Suprapubic skin (tissue), 4 donors: ENCODE measurements around the gene KLHL12. TPM values are rescaled to one million over a fixed set of nuclear protein-coding genes. Genes with fewer than 3 reads are reported as not detected.

Experiments used
- DNase-seq, 2 donors: peaks; one replicate each; pipeline ENCODE4 v3.0.0-alpha.2; 2019; ENCODE audit warnings: low spot score in 2 of 2
- H3K27ac ChIP-seq: fragments of 200-600 bp; sonication (generic); one replicate; pipeline ENCODE4 v1.5.1; 2019
- H3K27me3 ChIP-seq: fragments of 200-600 bp; sonication (generic); one replicate; pipeline ENCODE4 v1.5.1; 2019
- H3K36me3 ChIP-seq: fragments of 200-600 bp; sonication (generic); one replicate; pipeline ENCODE4 v1.5.1; 2019
- H3K4me1 ChIP-seq: fragments of 200-600 bp; sonication (generic); one replicate; pipeline ENCODE4 v1.5.1; 2019
- H3K4me3 ChIP-seq: fragments of 200-600 bp; sonication (generic); one replicate; pipeline ENCODE4 v1.5.1; 2019; ENCODE audit warnings: mild to moderate bottlenecking
- H3K9me3 ChIP-seq: fragments of 200-600 bp; sonication (generic); one replicate; pipeline ENCODE4 v1.5.1; 2019
- EP300 ChIP-seq: sonication (generic); formaldehyde crosslinking; IDR thresholded peaks from one replicate; pipeline ENCODE4 v1.6.1; 2017; ENCODE audit warnings: antibody characterized with exemption
- POLR2A ChIP-seq, 2 donors: fragments of 450-650 bp; IDR thresholded peaks; one replicate each; pipeline ENCODE4 v1.6.1; 2017; ENCODE audit warnings: antibody characterized with exemption in 2 of 2, mild to moderate bottlenecking in 2 of 2, moderate library complexity in 2 of 2
- POLR2AphosphoS5 ChIP-seq, 3 donors: sonication (generic); formaldehyde crosslinking; IDR thresholded peaks; one replicate each; pipeline ENCODE4 v1.6.1; 2017; ENCODE audit warnings: antibody characterized with exemption in 3 of 3
- WGBS: methylation state at CpG from one replicate; pipeline ENCODE4 v1.1.5; 2018; 5-methylcytosine and 5-hydroxymethylcytosine counted together
- total RNA-seq, 4 donors: library from RNA; depleted of rRNA; stranded (reverse); fragments of >200 nt; gene quantifications; one replicate each; pipeline ENCODE4 v1.1.0, GENCODE V29; 2016
- TF ChIP-seq, protein P1 (sequence below), 2 donors: fragments of 200-600 bp in 1 of 2; fragments of 450-650 bp in 1 of 2; sonication (generic) in 1 of 2; IDR thresholded peaks; one replicate each; pipeline ENCODE4 v1.5.1; 2016 to 2019; ENCODE audit warnings: antibody characterized with exemption in 2 of 2, mild to moderate bottlenecking in 1 of 2, moderate library complexity in 1 of 2

Gene KLHL12
- total RNA-seq, 4 donors from 2014 or later = 13.4 to 19.6 (median 15.1) TPM

DNA sequence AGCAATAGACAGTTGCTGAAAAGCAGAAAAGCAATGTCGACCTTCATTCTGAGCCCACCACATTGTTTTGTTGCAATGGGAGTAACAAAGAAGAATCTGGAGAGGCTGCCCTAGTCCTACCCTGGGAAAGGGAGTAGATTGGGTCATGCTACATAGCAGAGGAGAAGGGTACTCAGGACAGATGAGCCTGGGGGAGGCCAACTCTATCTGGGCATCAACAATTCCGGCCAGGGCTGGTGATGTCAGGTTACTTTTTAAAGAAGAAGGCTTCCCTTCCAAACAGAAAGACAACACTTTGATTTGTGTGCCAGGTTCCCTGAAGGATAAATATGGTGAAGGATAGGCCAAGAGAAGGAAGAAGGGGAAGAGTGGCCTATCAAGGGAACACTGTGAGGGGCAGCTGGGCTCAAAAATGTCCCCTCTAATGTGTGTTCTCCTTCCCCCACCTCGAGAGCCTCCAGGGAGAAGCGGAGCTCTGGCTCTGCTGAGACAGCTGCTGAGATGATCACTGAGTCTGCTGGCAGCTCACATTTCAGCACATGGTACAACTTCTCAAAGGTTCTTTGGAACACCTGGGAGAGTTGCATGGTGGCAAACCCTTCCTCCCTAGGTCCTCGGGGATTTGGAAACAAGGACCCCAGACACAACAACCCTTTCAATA, 34.3 kb upstream of the KLHL12 start:
- no peak for DNase-seq
- WGBS = 88% methylated on average over 5 of the region's 5 CpGs
- TF ChIP-seq EP300 (no peak), POLR2AphosphoS5 (IDR thresholded peaks at IDR 0.05) (no peak), POLR2A (IDR thresholded peaks at IDR 0.05) (no peak)
- TF ChIP-seq, protein P1, sequence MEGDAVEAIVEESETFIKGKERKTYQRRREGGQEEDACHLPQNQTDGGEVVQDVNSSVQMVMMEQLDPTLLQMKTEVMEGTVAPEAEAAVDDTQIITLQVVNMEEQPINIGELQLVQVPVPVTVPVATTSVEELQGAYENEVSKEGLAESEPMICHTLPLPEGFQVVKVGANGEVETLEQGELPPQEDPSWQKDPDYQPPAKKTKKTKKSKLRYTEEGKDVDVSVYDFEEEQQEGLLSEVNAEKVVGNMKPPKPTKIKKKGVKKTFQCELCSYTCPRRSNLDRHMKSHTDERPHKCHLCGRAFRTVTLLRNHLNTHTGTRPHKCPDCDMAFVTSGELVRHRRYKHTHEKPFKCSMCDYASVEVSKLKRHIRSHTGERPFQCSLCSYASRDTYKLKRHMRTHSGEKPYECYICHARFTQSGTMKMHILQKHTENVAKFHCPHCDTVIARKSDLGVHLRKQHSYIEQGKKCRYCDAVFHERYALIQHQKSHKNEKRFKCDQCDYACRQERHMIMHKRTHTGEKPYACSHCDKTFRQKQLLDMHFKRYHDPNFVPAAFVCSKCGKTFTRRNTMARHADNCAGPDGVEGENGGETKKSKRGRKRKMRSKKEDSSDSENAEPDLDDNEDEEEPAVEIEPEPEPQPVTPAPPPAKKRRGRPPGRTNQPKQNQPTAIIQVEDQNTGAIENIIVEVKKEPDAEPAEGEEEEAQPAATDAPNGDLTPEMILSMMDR (IDR thresholded peaks at IDR 0.05) = no peak
- H3K27ac ChIP-seq = no peak overlapping the region
- H3K9me3 ChIP-seq = no peaks in the 10 kb centered on the region
- no peaks in the 10 kb centered on the region for H3K27me3 ChIP-seq
- H3K4me1 ChIP-seq = peaks cover 47% of the 10 kb centered on the region
- peaks cover 28% of the 10 kb centered on the region for H3K36me3 ChIP-seq
- H3K4me3 ChIP-seq = no peak overlapping the region

DNA sequence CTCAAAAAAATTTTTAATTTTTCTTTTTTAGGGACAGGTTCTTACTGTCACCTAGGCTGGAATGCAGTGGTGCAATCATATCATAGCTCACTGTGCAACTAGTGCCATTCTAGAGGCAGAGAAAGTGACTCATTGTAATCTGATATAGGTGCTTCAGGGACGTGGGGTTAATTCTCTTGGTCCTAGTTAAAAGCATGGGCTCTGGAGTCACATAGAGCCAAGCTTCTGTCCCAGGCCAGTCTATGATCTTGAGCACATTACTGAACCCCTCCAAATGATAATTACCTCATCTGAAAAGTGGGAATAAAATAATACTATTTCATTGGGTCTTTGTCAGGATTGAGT, 32.2 kb upstream of the KLHL12 start:
- H3K36me3 ChIP-seq = peaks cover 24% of the 10 kb centered on the region
- 64% methylated on average over 1 of the region's 1 CpG for WGBS
- H3K9me3 ChIP-seq = no peaks in the 10 kb centered on the region
- TF ChIP-seq, protein P1 (IDR thresholded peaks at IDR 0.05) = no peak
- TF ChIP-seq POLR2A (IDR thresholded peaks at IDR 0.05) = no peak
- no peak for TF ChIP-seq EP300
- TF ChIP-seq POLR2AphosphoS5 (IDR thresholded peaks at IDR 0.05) = no peak
- H3K4me3 ChIP-seq = no peak overlapping the region
- no peaks in the 10 kb centered on the region for H3K27me3 ChIP-seq
- no peak overlapping the region for H3K27ac ChIP-seq
- H3K4me1 ChIP-seq = peaks cover 49% of the 10 kb centered on the region
- DNase-seq = no peak

DNA sequence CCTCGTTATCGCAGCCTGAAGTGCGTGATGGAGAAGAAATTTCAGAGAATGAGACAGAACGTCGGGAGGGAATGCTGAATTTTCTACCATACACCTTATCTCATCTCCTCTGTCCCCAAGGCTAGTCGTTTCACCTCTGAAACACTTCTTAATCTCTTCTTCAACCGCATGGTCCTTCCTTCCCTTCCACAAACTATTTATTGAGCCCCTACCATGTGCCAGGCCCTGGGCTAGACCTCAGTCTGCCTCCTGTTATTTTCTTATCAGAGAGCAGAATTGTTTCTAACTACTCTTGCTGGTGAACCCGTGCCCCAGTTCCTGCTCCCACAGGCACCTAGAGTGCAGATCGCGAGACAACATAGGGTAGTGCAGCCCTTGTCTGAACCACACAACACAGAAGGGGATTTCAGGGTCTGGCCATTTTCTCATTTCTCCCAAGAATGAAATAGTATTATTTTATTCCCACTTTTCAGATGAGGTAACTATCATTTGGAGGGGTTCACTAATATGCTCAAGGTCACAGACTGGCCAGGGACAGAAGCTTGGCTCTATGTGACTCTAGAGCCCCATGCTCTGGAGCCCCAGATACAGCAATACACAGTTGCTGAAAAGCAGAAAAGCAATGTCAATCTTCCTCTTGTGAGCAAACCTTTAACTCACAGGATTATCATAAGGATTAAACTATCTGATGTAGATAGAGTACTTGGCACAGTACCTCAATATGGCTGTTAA, 31.7 kb upstream of the KLHL12 start:
- DNase-seq = no peak
- WGBS = 10% methylated on average over 10 of the region's 10 CpGs
- Histone ChIP-seq H3K4me1 (peaks cover 50% of the 10 kb centered on the region), H3K36me3 (peaks cover 22% of the 10 kb centered on the region), H3K27ac (peak overlapping the region; percentile 98), H3K4me3 (peak overlapping the region; percentile 87), H3K27me3 (no peaks in the 10 kb centered on the region), H3K9me3 (no peaks in the 10 kb centered on the region)
- no peak for TF ChIP-seq EP300
- peak in 1 of 2 donors; percentile 13 for TF ChIP-seq POLR2A (IDR thresholded peaks at IDR 0.05)
- TF ChIP-seq POLR2AphosphoS5 (IDR thresholded peaks at IDR 0.05) = no peak

DNA sequence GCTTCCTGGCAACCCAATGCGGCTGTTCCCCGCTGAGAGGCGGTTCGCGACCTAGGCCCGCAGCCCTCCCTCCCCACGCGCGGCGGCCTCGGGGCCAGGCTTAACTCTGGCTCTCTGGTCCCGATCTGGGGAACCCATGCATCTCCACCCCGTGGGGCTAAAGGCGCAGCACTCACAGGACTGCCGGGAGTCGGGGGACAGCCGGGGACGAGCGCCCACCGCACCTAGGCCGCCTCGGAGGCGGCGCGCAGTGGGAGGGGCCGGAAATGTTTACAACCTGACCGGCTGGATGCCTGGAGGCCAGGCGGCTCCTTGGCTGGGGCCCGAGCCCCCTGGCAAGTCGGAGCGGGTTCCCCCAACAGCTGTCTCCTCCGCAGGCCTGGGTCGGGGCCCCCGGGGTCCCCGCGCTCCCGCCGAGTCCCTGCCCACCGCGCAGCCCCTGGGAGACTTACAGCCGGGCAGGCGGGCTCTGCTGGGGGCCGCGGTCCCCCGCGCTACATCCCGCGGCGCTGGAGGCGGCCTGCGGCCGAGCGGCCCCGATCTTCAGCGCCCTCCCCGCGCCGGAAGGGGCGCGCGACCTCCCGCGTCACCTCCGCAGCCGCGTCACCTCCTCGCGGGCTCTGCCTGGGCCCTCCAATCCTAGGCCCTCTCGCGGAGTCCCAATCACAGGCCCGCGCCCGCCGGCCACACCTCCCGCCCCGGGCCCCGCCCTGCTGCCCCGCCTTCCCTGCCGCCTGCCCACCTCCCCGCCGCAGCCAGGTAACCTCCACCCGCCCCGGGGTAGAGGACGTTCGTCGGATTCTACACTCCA, 30.9 kb upstream of the KLHL12 start, which contains the start of gene ADIPOR1:
TSS of gene ADIPOR1 (minus strand) at position 580 of the 811 bp plus-strand sequence. CDS start 7,242 bp downstream, outside the sequence.
- 1% methylated on average over 39 of the region's 86 CpGs for WGBS

DNA sequence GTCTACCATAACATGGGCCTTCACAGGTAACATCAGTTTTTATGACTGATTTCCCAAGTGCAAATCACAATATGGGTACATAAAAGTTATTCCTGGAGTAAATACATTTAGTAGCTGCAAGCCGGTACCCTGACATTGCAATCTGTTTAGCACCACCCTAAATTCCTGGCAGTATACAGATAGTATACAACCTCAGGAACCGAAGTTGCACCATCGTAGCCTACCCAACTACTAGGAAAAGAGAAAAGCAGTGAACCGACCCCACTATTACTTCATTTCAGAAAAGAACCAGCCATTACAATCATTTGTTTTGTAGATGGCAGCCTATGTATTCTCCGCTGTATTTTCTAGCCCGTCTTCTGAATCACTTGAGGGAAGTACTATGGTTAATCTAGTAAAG, 29.9 kb upstream of the KLHL12 start:
- H3K27ac ChIP-seq = peak overlapping the region; percentile 98
- TF ChIP-seq EP300 = no peak
- TF ChIP-seq, protein P1 (IDR thresholded peaks at IDR 0.05) = no peak
- TF ChIP-seq POLR2A (IDR thresholded peaks at IDR 0.05) = no peak
- TF ChIP-seq POLR2AphosphoS5 (IDR thresholded peaks at IDR 0.05) = no peak

More for the DNA sequence above, 30.9 kb upstream of the KLHL12 start, which contains the start of gene ADIPOR1:
- TF ChIP-seq EP300 = no peak
- TF ChIP-seq POLR2A (IDR thresholded peaks at IDR 0.05) = peak; percentile 48 to 94
- TF ChIP-seq, protein P1 (IDR thresholded peaks at IDR 0.05) = peak in 1 of 2 donors; percentile 34
- peak within 1 kb of the TSS; percentile 98 for H3K27ac ChIP-seq
- no peaks in the 10 kb centered on the region for H3K27me3 ChIP-seq
- peak within 1 kb of the TSS; percentile 87 for H3K4me3 ChIP-seq
- H3K9me3 ChIP-seq = no peaks in the 10 kb centered on the region
- H3K4me1 ChIP-seq = peaks cover 58% of the 10 kb centered on the region
- H3K36me3 ChIP-seq = peaks cover 16% of the 10 kb centered on the region
- peak; percentile 94 to 96 for DNase-seq

More for the DNA sequence above, 29.9 kb upstream of the KLHL12 start:
- 41% methylated on average over 6 of the region's 6 CpGs for WGBS
- H3K27me3 ChIP-seq = no peaks in the 10 kb centered on the region
- H3K4me3 ChIP-seq = peak overlapping the region; percentile 87
- H3K9me3 ChIP-seq = no peaks in the 10 kb centered on the region
- no peak for DNase-seq
- peaks cover 67% of the 10 kb centered on the region for H3K4me1 ChIP-seq
- peaks cover 6% of the 10 kb centered on the region for H3K36me3 ChIP-seq
